D341Med (cell line): ENCODE results near the gene FRYL.
"Not testable (repeated sequence)": the region's sequence is repeated elsewhere in the genome, so short reads cannot be mapped to it uniquely, and the experiment has no call there.

Source experiments
- DNase-seq: peaks from one replicate; pipeline ENCODE4 v3.0.0; 2012; ENCODE audit warnings: low spot score

Gene FRYL

GRCh38 chr4:48745223-48745622, 34.9 kb downstream of the FRYL start:
- not testable (repeated sequence) for DNase-seq

GRCh38 chr4:48742412-48742811, 37.7 kb downstream of the FRYL start:
- DNase-seq = no peak

- no peak for DNase-seq
These were observed 40.5 kb downstream of the FRYL start for GRCh38 chr4:48739560-48740019.

- DNase-seq = no peak
These were observed 41.2 kb downstream of the FRYL start for GRCh38 chr4:48738856-48739255.

- not testable (repeated sequence) for DNase-seq
These were observed 51.1 kb downstream of the FRYL start for GRCh38 chr4:48728906-48729496.

GRCh38 chr4:48727666-48728459, 52.2 kb downstream of the FRYL start:
- DNase-seq = no peak

GRCh38 chr4:48725414-48725813, 54.7 kb downstream of the FRYL start:
- no peak for DNase-seq

- DNase-seq = no peak
These were observed 57.3 kb downstream of the FRYL start for GRCh38 chr4:48722509-48723446.

- DNase-seq = no peak
These were observed 59.6 kb downstream of the FRYL start for GRCh38 chr4:48720459-48720858.

- DNase-seq = no peak
These were observed 61.1 kb downstream of the FRYL start for GRCh38 chr4:48718818-48719465.

GRCh38 chr4:48716285-48716684, 63.8 kb downstream of the FRYL start:
- not testable (repeated sequence) for DNase-seq

- DNase-seq = no peak
These were observed 69.5 kb downstream of the FRYL start for GRCh38 chr4:48710446-48711209.

- no peak for DNase-seq
These were observed 70.2 kb downstream of the FRYL start for GRCh38 chr4:48709901-48710300.

- DNase-seq = no peak
These were observed 71.5 kb downstream of the FRYL start for GRCh38 chr4:48708610-48709009.

- DNase-seq = no peak
These were observed 73.3 kb downstream of the FRYL start for GRCh38 chr4:48706736-48707135.

- no peak for DNase-seq
These were observed 74.5 kb downstream of the FRYL start for GRCh38 chr4:48705609-48706008.

GRCh38 chr4:48704091-48704802, 75.8 kb downstream of the FRYL start:
- DNase-seq = no peak

- no peak for DNase-seq
These were observed 80.6 kb downstream of the FRYL start for GRCh38 chr4:48699475-48699874.

- no peak for DNase-seq
These were observed 81.8 kb downstream of the FRYL start for GRCh38 chr4:48698029-48698971.
